ENCODE data around the gene METTL17.

METTL17 gene

DNA sequence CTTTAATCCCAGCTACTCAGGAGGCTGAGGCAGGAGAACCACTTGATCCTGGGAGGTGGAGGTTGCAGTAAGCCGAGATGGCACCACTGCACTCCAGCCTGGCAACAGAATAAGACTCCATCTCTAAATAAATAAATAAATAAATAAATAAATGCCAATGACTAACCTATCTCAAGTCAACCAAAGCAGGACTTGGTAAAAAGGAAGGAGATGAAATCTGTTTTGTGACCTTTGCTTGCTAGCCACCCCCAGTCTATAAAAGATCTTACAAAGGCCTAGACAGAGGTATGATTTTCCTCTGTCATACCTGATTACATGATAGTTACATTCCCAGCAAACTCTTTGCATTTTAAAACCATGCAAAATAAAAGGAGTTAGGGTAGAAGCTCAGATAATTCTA lies 13.5 kb upstream of the METTL17 start:
- no peak overlapping the region for H2AFZ ChIP-seq (ENCODE audit: low read length)
- no peak overlapping the region for H3K9ac ChIP-seq (ENCODE audit: low read length)
- no peaks in the 10 kb centered on the region for H4K20me1 ChIP-seq (ENCODE audit: insufficient read depth, low read length)
- no peaks in the 10 kb centered on the region for H3K36me3 ChIP-seq (ENCODE audit: insufficient read depth, low read length)
- no peaks in the 10 kb centered on the region for H3K27me3 ChIP-seq (ENCODE audit: insufficient read depth, low read length)
- no peak overlapping the region for H3K4me2 ChIP-seq (ENCODE audit: low read length)
- H3K4me1 ChIP-seq (ENCODE audit: insufficient read depth, low read length, severe bottlenecking): peaks cover 5% of the 10 kb centered on the region
- no peaks in the 10 kb centered on the region for H3K9me3 ChIP-seq (ENCODE audit: low read length)
- H3K9me2 ChIP-seq (ENCODE audit: low read depth, low read length): no peaks in the 10 kb centered on the region
- no peak overlapping the region for H3K4me3 ChIP-seq (ENCODE audit: low read depth, low read length, poor library complexity, severe bottlenecking)
- no peaks in the 10 kb centered on the region for H3F3A ChIP-seq (ENCODE audit: insufficient read depth, low read length)
- no peak overlapping the region for H3K27ac ChIP-seq (ENCODE audit: low read depth, low read length, poor library complexity, severe bottlenecking)
- TF ChIP-seq, protein P1, sequence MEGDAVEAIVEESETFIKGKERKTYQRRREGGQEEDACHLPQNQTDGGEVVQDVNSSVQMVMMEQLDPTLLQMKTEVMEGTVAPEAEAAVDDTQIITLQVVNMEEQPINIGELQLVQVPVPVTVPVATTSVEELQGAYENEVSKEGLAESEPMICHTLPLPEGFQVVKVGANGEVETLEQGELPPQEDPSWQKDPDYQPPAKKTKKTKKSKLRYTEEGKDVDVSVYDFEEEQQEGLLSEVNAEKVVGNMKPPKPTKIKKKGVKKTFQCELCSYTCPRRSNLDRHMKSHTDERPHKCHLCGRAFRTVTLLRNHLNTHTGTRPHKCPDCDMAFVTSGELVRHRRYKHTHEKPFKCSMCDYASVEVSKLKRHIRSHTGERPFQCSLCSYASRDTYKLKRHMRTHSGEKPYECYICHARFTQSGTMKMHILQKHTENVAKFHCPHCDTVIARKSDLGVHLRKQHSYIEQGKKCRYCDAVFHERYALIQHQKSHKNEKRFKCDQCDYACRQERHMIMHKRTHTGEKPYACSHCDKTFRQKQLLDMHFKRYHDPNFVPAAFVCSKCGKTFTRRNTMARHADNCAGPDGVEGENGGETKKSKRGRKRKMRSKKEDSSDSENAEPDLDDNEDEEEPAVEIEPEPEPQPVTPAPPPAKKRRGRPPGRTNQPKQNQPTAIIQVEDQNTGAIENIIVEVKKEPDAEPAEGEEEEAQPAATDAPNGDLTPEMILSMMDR (IDR thresholded peaks at IDR 0.05; ENCODE audit: low read length): no peak
- TF ChIP-seq EZH2 (IDR thresholded peaks at IDR 0.05; ENCODE audit: borderline replicate concordance, low read length): no peak
- no peaks in the 10 kb centered on the region for H3K79me2 ChIP-seq (ENCODE audit: insufficient read depth, low read length)

DNA sequence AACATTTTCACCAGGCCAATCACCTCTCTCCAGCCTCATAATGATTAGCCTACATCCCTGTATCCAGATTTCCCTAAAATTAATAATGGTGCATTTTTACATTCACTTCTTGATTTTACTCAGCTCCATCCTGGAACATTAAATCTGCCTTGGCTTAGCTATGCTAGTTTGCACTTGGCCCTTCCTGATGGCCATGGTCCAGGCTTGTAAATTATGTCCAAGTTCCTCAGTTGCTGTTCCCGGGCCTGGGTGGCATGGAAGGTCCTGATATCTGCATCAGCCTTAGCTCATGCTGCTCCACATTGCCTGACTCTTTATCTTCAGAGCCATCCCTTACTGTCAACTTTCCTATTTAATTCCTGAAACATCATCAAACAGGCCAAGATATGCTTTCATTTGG lies 11.1 kb upstream of the METTL17 start:
- no peak overlapping the region for H2AFZ ChIP-seq (ENCODE audit: low read length)
- H3K4me1 ChIP-seq (ENCODE audit: insufficient read depth, low read length, severe bottlenecking): no peaks in the 10 kb centered on the region
- no peaks in the 10 kb centered on the region for H3K79me2 ChIP-seq (ENCODE audit: insufficient read depth, low read length)
- TF ChIP-seq EZH2 (IDR thresholded peaks at IDR 0.05; ENCODE audit: borderline replicate concordance, low read length): no peak
- TF ChIP-seq, protein P1 (IDR thresholded peaks at IDR 0.05; ENCODE audit: low read length): no peak
- no peaks in the 10 kb centered on the region for H3K36me3 ChIP-seq (ENCODE audit: insufficient read depth, low read length)
- H3K4me3 ChIP-seq (ENCODE audit: low read depth, low read length, poor library complexity, severe bottlenecking): no peak overlapping the region
- no peak overlapping the region for H3K4me2 ChIP-seq (ENCODE audit: low read length)
- H3K27ac ChIP-seq (ENCODE audit: low read depth, low read length, poor library complexity, severe bottlenecking): no peak overlapping the region
- no peaks in the 10 kb centered on the region for H4K20me1 ChIP-seq (ENCODE audit: insufficient read depth, low read length)
- H3K9me3 ChIP-seq (ENCODE audit: low read length): no peaks in the 10 kb centered on the region
- H3K9ac ChIP-seq (ENCODE audit: low read length): no peak overlapping the region
- H3F3A ChIP-seq (ENCODE audit: insufficient read depth, low read length): no peaks in the 10 kb centered on the region
- H3K9me2 ChIP-seq (ENCODE audit: low read depth, low read length): no peaks in the 10 kb centered on the region
- no peaks in the 10 kb centered on the region for H3K27me3 ChIP-seq (ENCODE audit: insufficient read depth, low read length)

DNA sequence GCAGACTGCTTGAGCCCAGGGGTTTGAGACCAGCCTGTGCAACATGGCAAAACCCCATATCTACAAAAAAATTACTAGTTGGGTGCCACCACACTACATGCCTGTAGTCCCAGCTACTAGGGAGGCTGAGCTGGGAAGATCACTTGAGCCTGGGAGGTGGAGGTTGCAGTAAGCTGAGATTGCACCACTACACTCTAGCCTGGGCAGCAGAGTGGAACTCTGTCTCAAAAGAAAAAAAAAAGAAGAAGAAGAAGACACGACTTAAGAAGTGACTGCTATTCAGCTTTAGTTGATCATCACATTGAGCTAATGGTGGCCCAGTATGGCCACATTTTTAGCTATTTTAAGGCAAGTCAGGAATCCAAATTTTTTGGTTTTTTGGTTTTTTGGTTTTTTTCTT lies 8.9 kb upstream of the METTL17 start:
- Histone ChIP-seq H3K27ac (ENCODE audit: low read depth, low read length, poor library complexity, severe bottlenecking) (no peak overlapping the region), H3K9me2 (ENCODE audit: low read depth, low read length) (no peaks in the 10 kb centered on the region), H3K4me3 (ENCODE audit: low read depth, low read length, poor library complexity, severe bottlenecking) (no peak overlapping the region), H3K4me2 (ENCODE audit: low read length) (no peak overlapping the region), H2AFZ (ENCODE audit: low read length) (no peak overlapping the region), H3K4me1 (ENCODE audit: insufficient read depth, low read length, severe bottlenecking) (no peaks in the 10 kb centered on the region), H3K79me2 (ENCODE audit: insufficient read depth, low read length) (no peaks in the 10 kb centered on the region), H3F3A (ENCODE audit: insufficient read depth, low read length) (no peaks in the 10 kb centered on the region), H3K9ac (ENCODE audit: low read length) (no peak overlapping the region), H3K27me3 (ENCODE audit: insufficient read depth, low read length) (no peaks in the 10 kb centered on the region), H3K36me3 (ENCODE audit: insufficient read depth, low read length) (no peaks in the 10 kb centered on the region), H3K9me3 (ENCODE audit: low read length) (no peaks in the 10 kb centered on the region), H4K20me1 (ENCODE audit: insufficient read depth, low read length) (no peaks in the 10 kb centered on the region)
- TF ChIP-seq, protein P1 (IDR thresholded peaks at IDR 0.05; ENCODE audit: low read length): no peak
- TF ChIP-seq EZH2 (IDR thresholded peaks at IDR 0.05; ENCODE audit: borderline replicate concordance, low read length): no peak
